ENCODE results near the gene PDZD2. TPM values are rescaled to one million over a fixed set of nuclear protein-coding genes. Genes with fewer than 3 reads are reported as not detected.
A peak's percentile ranks its signal among the peaks of the same experiment; 100 is the strongest.

Gene PDZD2
- total RNA-seq, 1 donor from 2014 or later: 42.7 TPM

DNA sequence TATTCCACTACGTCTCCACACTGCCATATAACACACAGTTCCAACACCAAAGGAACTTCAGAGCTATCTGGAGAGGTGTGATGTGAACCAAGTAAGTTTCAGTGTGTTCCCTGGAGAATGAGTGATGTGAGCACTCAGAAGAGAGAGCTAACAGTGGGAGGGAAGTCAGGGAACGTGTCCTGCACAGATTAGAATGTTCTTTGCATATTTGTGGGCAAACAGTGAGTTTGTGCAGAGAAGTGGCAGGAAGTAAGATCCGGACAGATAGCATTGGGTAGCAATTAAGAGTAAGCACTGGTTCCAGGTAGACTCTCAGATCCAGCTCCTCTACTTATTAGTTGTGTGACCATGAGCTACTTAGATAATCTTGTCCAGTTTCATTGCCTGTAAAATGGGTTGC, 206.4 kb downstream of the PDZD2 start:
- no peak overlapping the region for H3K4me3 ChIP-seq
- H3K27ac ChIP-seq: no peak overlapping the region
- no peaks in the 10 kb centered on the region for H3K36me3 ChIP-seq
- H3K9me3 ChIP-seq: no peaks in the 10 kb centered on the region
- TF ChIP-seq POLR2AphosphoS5 (IDR thresholded peaks at IDR 0.05; ENCODE audit: insufficient read depth in 1 of 2, low read depth in 1 of 2) (no peak), POLR2A (IDR thresholded peaks at IDR 0.05) (no peak)
- TF ChIP-seq, protein P1, sequence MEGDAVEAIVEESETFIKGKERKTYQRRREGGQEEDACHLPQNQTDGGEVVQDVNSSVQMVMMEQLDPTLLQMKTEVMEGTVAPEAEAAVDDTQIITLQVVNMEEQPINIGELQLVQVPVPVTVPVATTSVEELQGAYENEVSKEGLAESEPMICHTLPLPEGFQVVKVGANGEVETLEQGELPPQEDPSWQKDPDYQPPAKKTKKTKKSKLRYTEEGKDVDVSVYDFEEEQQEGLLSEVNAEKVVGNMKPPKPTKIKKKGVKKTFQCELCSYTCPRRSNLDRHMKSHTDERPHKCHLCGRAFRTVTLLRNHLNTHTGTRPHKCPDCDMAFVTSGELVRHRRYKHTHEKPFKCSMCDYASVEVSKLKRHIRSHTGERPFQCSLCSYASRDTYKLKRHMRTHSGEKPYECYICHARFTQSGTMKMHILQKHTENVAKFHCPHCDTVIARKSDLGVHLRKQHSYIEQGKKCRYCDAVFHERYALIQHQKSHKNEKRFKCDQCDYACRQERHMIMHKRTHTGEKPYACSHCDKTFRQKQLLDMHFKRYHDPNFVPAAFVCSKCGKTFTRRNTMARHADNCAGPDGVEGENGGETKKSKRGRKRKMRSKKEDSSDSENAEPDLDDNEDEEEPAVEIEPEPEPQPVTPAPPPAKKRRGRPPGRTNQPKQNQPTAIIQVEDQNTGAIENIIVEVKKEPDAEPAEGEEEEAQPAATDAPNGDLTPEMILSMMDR (IDR thresholded peaks at IDR 0.05): no peak
- H3K27me3 ChIP-seq: no peaks in the 10 kb centered on the region
- no peak for DNase-seq (ENCODE audit: extremely low spot score in 2 of 2)
- intact Hi-C loops (cut with DNase I): no loop called here
- H3K4me1 ChIP-seq: no peaks in the 10 kb centered on the region

DNA sequence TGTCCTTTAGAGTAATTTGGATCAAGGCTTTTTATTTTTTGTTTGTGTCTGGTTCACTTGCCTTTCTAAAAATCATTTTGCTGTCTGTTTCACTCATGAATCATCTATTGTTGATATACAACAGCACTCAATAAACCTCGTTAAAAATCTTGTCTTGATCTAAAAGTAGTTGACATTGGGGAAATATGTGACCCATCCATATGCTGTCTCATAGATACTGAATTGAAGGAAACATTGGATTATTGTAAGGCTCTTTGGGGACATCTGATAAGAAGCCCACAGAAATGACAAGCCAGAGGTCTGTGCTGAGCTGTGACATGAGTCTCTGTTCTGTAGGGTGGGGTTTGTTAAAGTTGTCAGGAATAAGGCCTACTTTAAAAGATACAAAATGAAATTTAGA, 208.0 kb downstream of the PDZD2 start:
- H3K36me3 ChIP-seq: no peaks in the 10 kb centered on the region
- TF ChIP-seq, protein P1 (IDR thresholded peaks at IDR 0.05): no peak
- no peak for TF ChIP-seq POLR2AphosphoS5 (IDR thresholded peaks at IDR 0.05; ENCODE audit: insufficient read depth in 1 of 2, low read depth in 1 of 2)
- TF ChIP-seq POLR2A (IDR thresholded peaks at IDR 0.05): no peak
- DNase-seq (ENCODE audit: extremely low spot score in 2 of 2): no peak
- H3K4me1 ChIP-seq: no peaks in the 10 kb centered on the region
- H3K27ac ChIP-seq: no peak overlapping the region
- intact Hi-C loops (cut with DNase I): no loop called here
- H3K4me3 ChIP-seq: no peak overlapping the region
- H3K9me3 ChIP-seq: no peaks in the 10 kb centered on the region
- no peaks in the 10 kb centered on the region for H3K27me3 ChIP-seq

DNA sequence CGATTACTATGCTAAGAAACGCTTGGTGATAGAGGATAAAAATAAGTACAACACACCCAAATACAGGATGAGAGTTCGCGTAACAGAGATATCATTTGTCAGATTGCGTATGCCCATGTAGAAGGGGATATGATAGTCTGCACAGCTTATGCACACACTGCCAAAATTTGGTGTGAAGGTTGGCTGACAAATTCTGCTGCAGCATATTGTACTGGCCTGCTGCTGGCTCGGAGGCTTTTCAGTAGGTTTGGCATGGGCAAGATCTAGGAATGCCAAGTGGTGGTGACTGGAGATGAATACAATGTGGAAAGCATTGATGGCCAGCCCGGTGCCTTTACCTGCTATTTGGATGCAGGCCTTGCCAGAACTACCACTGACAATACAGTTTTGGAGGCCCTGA, 208.4 kb downstream of the PDZD2 start:
- H3K27me3 ChIP-seq: no peaks in the 10 kb centered on the region
- H3K9me3 ChIP-seq: no peaks in the 10 kb centered on the region
- no peaks in the 10 kb centered on the region for H3K36me3 ChIP-seq
- TF ChIP-seq, protein P1 (IDR thresholded peaks at IDR 0.05): no peak
- TF ChIP-seq POLR2A (IDR thresholded peaks at IDR 0.05) (no peak), POLR2AphosphoS5 (IDR thresholded peaks at IDR 0.05; ENCODE audit: insufficient read depth in 1 of 2, low read depth in 1 of 2) (no peak)
- intact Hi-C loops (cut with DNase I): no loop called here
- no peaks in the 10 kb centered on the region for H3K4me1 ChIP-seq
- no peak overlapping the region for H3K27ac ChIP-seq
- DNase-seq (ENCODE audit: extremely low spot score in 2 of 2): no peak
- H3K4me3 ChIP-seq: no peak overlapping the region

DNA sequence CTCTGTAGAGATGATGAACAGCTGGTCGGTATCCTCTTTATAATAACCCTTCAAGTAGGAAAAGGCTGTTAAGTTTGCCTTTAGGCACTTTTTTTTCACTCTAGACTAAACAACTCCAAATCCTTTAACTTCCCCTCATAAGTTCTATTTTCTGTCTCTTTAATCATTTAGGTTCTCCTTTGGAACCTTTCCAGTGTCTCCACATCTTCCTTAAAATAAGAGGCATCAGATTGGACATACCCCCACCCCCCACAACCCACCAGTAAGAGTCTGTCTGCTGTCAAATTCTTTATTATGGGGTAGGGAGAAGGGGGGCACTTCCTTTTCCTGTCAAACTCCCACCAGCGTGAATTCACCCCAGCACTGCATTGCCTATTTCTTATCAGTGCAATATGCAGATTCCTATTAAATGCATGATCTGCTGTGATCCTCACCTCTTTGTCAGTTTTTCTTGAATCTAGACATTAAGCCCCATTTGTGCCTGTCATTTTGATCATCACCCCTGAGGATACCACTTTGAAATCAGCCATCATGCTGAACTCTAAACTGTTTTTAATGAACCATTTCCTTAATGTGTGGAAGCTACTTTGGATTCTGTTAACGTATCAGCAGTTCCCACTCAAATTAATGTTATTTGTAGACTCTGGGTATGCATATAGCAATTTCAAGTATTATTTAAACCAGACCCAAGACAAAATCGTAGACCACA, 212.2 kb downstream of the PDZD2 start:
- H3K36me3 ChIP-seq: no peaks in the 10 kb centered on the region
- H3K4me3 ChIP-seq: no peak overlapping the region
- H3K4me1 ChIP-seq: peaks cover 24% of the 10 kb centered on the region
- no peak for DNase-seq (ENCODE audit: extremely low spot score in 2 of 2)
- TF ChIP-seq POLR2AphosphoS5 (IDR thresholded peaks at IDR 0.05; ENCODE audit: insufficient read depth in 1 of 2, low read depth in 1 of 2): no peak
- TF ChIP-seq, protein P1 (IDR thresholded peaks at IDR 0.05): no peak
- TF ChIP-seq POLR2A (IDR thresholded peaks at IDR 0.05): no peak
- H3K27me3 ChIP-seq: no peaks in the 10 kb centered on the region
- intact Hi-C loops (cut with DNase I): no loop called here
- no peaks in the 10 kb centered on the region for H3K9me3 ChIP-seq
- H3K27ac ChIP-seq: no peak overlapping the region

DNA sequence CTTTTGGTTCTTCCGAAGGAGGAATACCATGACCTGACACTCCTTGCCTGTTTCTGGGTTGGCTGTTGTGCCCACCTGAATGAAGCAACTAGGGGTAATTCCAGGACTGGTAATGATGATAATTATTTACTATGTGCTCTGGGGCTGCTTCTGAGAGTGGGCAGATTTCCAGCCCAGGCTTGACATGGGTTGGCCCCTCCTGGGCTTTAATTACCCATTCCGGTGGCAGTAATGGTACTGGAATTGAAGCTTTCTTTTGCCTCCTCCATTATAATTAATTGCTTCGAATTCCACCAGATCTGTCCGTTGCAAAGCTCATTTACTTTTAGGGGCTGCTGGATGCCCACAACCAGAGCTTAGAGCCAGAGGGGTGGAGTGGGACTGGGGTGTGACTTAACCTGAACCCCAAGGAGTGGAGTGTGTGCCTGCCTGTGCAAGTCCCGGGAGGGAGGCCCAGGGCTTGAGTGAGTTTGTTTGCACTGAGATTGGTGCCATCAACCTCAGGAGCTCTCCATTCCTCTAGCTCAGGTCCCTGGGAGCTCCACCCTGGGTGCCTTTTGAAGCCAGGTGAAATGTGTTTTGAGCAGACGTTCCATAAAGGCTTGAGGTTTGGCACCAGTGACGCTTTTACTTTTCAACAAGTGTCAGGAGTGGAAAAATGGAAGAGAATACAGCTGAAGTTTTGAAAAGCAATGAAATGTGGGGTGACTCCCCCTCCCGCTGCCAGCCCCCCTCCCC, 214.6 kb downstream of the PDZD2 start:
- Histone ChIP-seq H3K27me3 (no peaks in the 10 kb centered on the region), H3K4me3 (peak overlapping the region in 1 of 2 donors; percentile 54), H3K4me1 (peaks cover 24% of the 10 kb centered on the region), H3K9me3 (no peaks in the 10 kb centered on the region), H3K36me3 (no peaks in the 10 kb centered on the region), H3K27ac (peak overlapping the region; percentile 72)
- DNase-seq (ENCODE audit: extremely low spot score in 2 of 2): no peak
- intact Hi-C loops (cut with DNase I): no loop called here
- TF ChIP-seq POLR2AphosphoS5 (IDR thresholded peaks at IDR 0.05; ENCODE audit: insufficient read depth in 1 of 2, low read depth in 1 of 2) (no peak), POLR2A (IDR thresholded peaks at IDR 0.05) (no peak)
- TF ChIP-seq, protein P1 (IDR thresholded peaks at IDR 0.05): no peak

Data from vagina (tissue), 2 donors.